ENCODE data around the gene SMARCA4.

The SMARCA4 gene

GRCh38 chr19:11106477-11106876 lies 145.6 kb downstream of the SMARCA4 start:
- Histone ChIP-seq H2AK5ac (ENCODE audit: low read length) (no peak overlapping the region), H4K91ac (ENCODE audit: low read depth, low read length) (no peak overlapping the region), H2AFZ (ENCODE audit: insufficient read depth, low read length, poor library complexity) (no peak overlapping the region), H3K18ac (ENCODE audit: low read length) (no peak overlapping the region), H4K8ac (ENCODE audit: low read depth, low read length) (no peak overlapping the region), H3K4me1 (ENCODE audit: control insufficient read depth in 1 of 2, insufficient read depth in 2 of 2, low read length in 2 of 2) (no peaks in the 10 kb centered on the region), H4K12ac (ENCODE audit: low read depth, low read length) (no peak overlapping the region), H3K9me3 (ENCODE audit: insufficient read depth, low read depth, low read length) (no peaks in the 10 kb centered on the region), H2BK120ac (ENCODE audit: insufficient read depth, low read length, poor library complexity) (no peak overlapping the region), H3K27me3 (ENCODE audit: insufficient read depth, low read length) (no peaks in the 10 kb centered on the region), H3K4me3 (ENCODE audit: low read depth, low read length) (no peak overlapping the region), H3K79me2 (ENCODE audit: control insufficient read depth, insufficient read depth, low read length, poor library complexity) (no peaks in the 10 kb centered on the region), H3K9ac (ENCODE audit: low read length) (no peak overlapping the region), H2BK12ac (ENCODE audit: low read length) (no peak overlapping the region), H3K4me2 (ENCODE audit: low read length) (no peak overlapping the region), H3K36me3 (ENCODE audit: control insufficient read depth in 1 of 2, insufficient read depth in 2 of 2, low read length in 2 of 2) (peaks cover 86 to 88% of the 10 kb centered on the region in 2 experiments), H3K23ac (ENCODE audit: low read length) (no peak overlapping the region), H3K79me1 (ENCODE audit: low read length) (no peaks in the 10 kb centered on the region), H2BK5ac (ENCODE audit: low read depth, low read length, poor library complexity) (no peak overlapping the region), H3K14ac (ENCODE audit: low read length) (no peak overlapping the region), H3K4ac (ENCODE audit: low read depth, low read length) (no peak overlapping the region), H3K27ac (ENCODE audit: low read depth, low read length) (no peak overlapping the region)
- WGBS (ENCODE audit: extremely low coverage, insufficient coverage, insufficient read length) = no CpG with 5 or more reads among the region's 13 CpGs
- DNase-seq = no peak

- H3K27ac ChIP-seq (ENCODE audit: low read depth, low read length) = no peak overlapping the region
- H3K4ac ChIP-seq (ENCODE audit: low read depth, low read length) = no peak overlapping the region
- no peaks in the 10 kb centered on the region for H3K9me3 ChIP-seq (ENCODE audit: insufficient read depth, low read depth, low read length)
- no peak overlapping the region for H2AK5ac ChIP-seq (ENCODE audit: low read length)
- WGBS (ENCODE audit: extremely low coverage, insufficient coverage, insufficient read length) = no CpG with 5 or more reads among the region's 6 CpGs
- H2BK5ac ChIP-seq (ENCODE audit: low read depth, low read length, poor library complexity) = no peak overlapping the region
- no peak overlapping the region for H3K4me3 ChIP-seq (ENCODE audit: low read depth, low read length)
- no peak overlapping the region for H3K4me2 ChIP-seq (ENCODE audit: low read length)
- no peak overlapping the region for H2BK12ac ChIP-seq (ENCODE audit: low read length)
- H3K27me3 ChIP-seq (ENCODE audit: insufficient read depth, low read length) = no peaks in the 10 kb centered on the region
- no peaks in the 10 kb centered on the region for H3K79me1 ChIP-seq (ENCODE audit: low read length)
- no peak for DNase-seq
- no peak overlapping the region for H3K14ac ChIP-seq (ENCODE audit: low read length)
- no peak overlapping the region for H4K8ac ChIP-seq (ENCODE audit: low read depth, low read length)
- H3K36me3 ChIP-seq (ENCODE audit: control insufficient read depth in 1 of 2, insufficient read depth in 2 of 2, low read length in 2 of 2) = peaks cover 87 to 88% of the 10 kb centered on the region in 2 experiments
- H3K9ac ChIP-seq (ENCODE audit: low read length) = no peak overlapping the region
- H4K91ac ChIP-seq (ENCODE audit: low read depth, low read length) = no peak overlapping the region
- H3K18ac ChIP-seq (ENCODE audit: low read length) = no peak overlapping the region
- H2BK120ac ChIP-seq (ENCODE audit: insufficient read depth, low read length, poor library complexity) = no peak overlapping the region
- no peaks in the 10 kb centered on the region for H3K79me2 ChIP-seq (ENCODE audit: control insufficient read depth, insufficient read depth, low read length, poor library complexity)
- H3K23ac ChIP-seq (ENCODE audit: low read length) = no peak overlapping the region
- H3K4me1 ChIP-seq (ENCODE audit: control insufficient read depth in 1 of 2, insufficient read depth in 2 of 2, low read length in 2 of 2) = no peaks in the 10 kb centered on the region
- H4K12ac ChIP-seq (ENCODE audit: low read depth, low read length) = no peak overlapping the region
- H2AFZ ChIP-seq (ENCODE audit: insufficient read depth, low read length, poor library complexity) = no peak overlapping the region
Observed at GRCh38 chr19:11108746-11109145, 147.9 kb downstream of the SMARCA4 start.

- Histone ChIP-seq H3K4me3 (ENCODE audit: low read depth, low read length) (no peak overlapping the region), H3K4me2 (ENCODE audit: low read length) (no peak overlapping the region), H3K27ac (ENCODE audit: low read depth, low read length) (no peak overlapping the region), H4K8ac (ENCODE audit: low read depth, low read length) (no peak overlapping the region), H3K23ac (ENCODE audit: low read length) (no peak overlapping the region), H3K4ac (ENCODE audit: low read depth, low read length) (no peak overlapping the region), H2BK5ac (ENCODE audit: low read depth, low read length, poor library complexity) (no peak overlapping the region), H3K9me3 (ENCODE audit: insufficient read depth, low read depth, low read length) (peaks cover 3% of the 10 kb centered on the region), H3K79me1 (ENCODE audit: low read length) (no peaks in the 10 kb centered on the region), H4K12ac (ENCODE audit: low read depth, low read length) (no peak overlapping the region), H3K9ac (ENCODE audit: low read length) (no peak overlapping the region), H3K27me3 (ENCODE audit: insufficient read depth, low read length) (no peaks in the 10 kb centered on the region), H3K4me1 (ENCODE audit: control insufficient read depth in 1 of 2, insufficient read depth in 2 of 2, low read length in 2 of 2) (no peaks in the 10 kb centered on the region), H3K36me3 (ENCODE audit: control insufficient read depth in 1 of 2, insufficient read depth in 2 of 2, low read length in 2 of 2) (peaks cover 90 to 92% of the 10 kb centered on the region in 2 experiments), H2AFZ (ENCODE audit: insufficient read depth, low read length, poor library complexity) (no peak overlapping the region), H2BK120ac (ENCODE audit: insufficient read depth, low read length, poor library complexity) (no peak overlapping the region), H4K91ac (ENCODE audit: low read depth, low read length) (no peak overlapping the region), H3K18ac (ENCODE audit: low read length) (no peak overlapping the region), H2BK12ac (ENCODE audit: low read length) (no peak overlapping the region), H3K79me2 (ENCODE audit: control insufficient read depth, insufficient read depth, low read length, poor library complexity) (no peaks in the 10 kb centered on the region), H2AK5ac (ENCODE audit: low read length) (no peak overlapping the region), H3K14ac (ENCODE audit: low read length) (no peak overlapping the region)
- no CpG with 5 or more reads among the region's 15 CpGs for WGBS (ENCODE audit: extremely low coverage, insufficient coverage, insufficient read length)
- DNase-seq = no peak
Observed at GRCh38 chr19:11111117-11111770, 150.4 kb downstream of the SMARCA4 start.

- Histone ChIP-seq H2BK5ac (ENCODE audit: low read depth, low read length, poor library complexity) (no peak overlapping the region), H3K23ac (ENCODE audit: low read length) (no peak overlapping the region)
- no CpG with 5 or more reads among the region's 8 CpGs for WGBS (ENCODE audit: extremely low coverage, insufficient coverage, insufficient read length)
Observed at GRCh38 chr19:11111771-11112144, 150.9 kb downstream of the SMARCA4 start.

More at GRCh38 chr19:11111771-11112144, 150.9 kb downstream of the SMARCA4 start:
- H3K79me1 ChIP-seq (ENCODE audit: low read length) = no peaks in the 10 kb centered on the region
- no peaks in the 10 kb centered on the region for H3K79me2 ChIP-seq (ENCODE audit: control insufficient read depth, insufficient read depth, low read length, poor library complexity)
- H2BK12ac ChIP-seq (ENCODE audit: low read length) = no peak overlapping the region
- H3K4me2 ChIP-seq (ENCODE audit: low read length) = no peak overlapping the region
- no peak overlapping the region for H2AK5ac ChIP-seq (ENCODE audit: low read length)
- no peak overlapping the region for H3K14ac ChIP-seq (ENCODE audit: low read length)
- H3K9me3 ChIP-seq (ENCODE audit: insufficient read depth, low read depth, low read length) = peaks cover 3% of the 10 kb centered on the region
- no peaks in the 10 kb centered on the region for H3K27me3 ChIP-seq (ENCODE audit: insufficient read depth, low read length)
- H4K91ac ChIP-seq (ENCODE audit: low read depth, low read length) = no peak overlapping the region
- no peak overlapping the region for H3K4ac ChIP-seq (ENCODE audit: low read depth, low read length)
- H3K18ac ChIP-seq (ENCODE audit: low read length) = no peak overlapping the region
- H3K4me1 ChIP-seq (ENCODE audit: control insufficient read depth in 1 of 2, insufficient read depth in 2 of 2, low read length in 2 of 2) = no peaks in the 10 kb centered on the region
- no peak overlapping the region for H4K8ac ChIP-seq (ENCODE audit: low read depth, low read length)
- H3K9ac ChIP-seq (ENCODE audit: low read length) = no peak overlapping the region
- H2BK120ac ChIP-seq (ENCODE audit: insufficient read depth, low read length, poor library complexity) = no peak overlapping the region
- no peak overlapping the region for H4K12ac ChIP-seq (ENCODE audit: low read depth, low read length)
- no peak overlapping the region for H3K27ac ChIP-seq (ENCODE audit: low read depth, low read length)
- DNase-seq = no peak
- peaks cover 90 to 92% of the 10 kb centered on the region in 2 experiments for H3K36me3 ChIP-seq (ENCODE audit: control insufficient read depth in 1 of 2, insufficient read depth in 2 of 2, low read length in 2 of 2)
- no peak overlapping the region for H3K4me3 ChIP-seq (ENCODE audit: low read depth, low read length)
- no peak overlapping the region for H2AFZ ChIP-seq (ENCODE audit: insufficient read depth, low read length, poor library complexity)

Data from trophoblast cell (in vitro differentiated cells and primary cell).